H9 (cell line): ENCODE measurements around the gene SF1. TPM values are rescaled to one million over a fixed set of nuclear protein-coding genes. Genes with fewer than 3 reads are reported as not detected.
A peak's percentile ranks its signal among the peaks of the same experiment; 100 is the strongest.

Experiments used
- DNase-seq: peaks from one replicate; pipeline ENCODE4 v3.0.0-alpha.2; 2017
- H2AFZ ChIP-seq: one replicate; pipeline ENCODE4 v1.6.1; 2013; ENCODE audit warnings: mild to moderate bottlenecking, low read length, control low read depth, moderate library complexity
- H2AK5ac ChIP-seq: 2 replicates; pipeline ENCODE4 v1.6.1; 2013; ENCODE audit warnings: low read length, control low read depth, mixed read lengths; ENCODE audit not compliant: insufficient read length
- H2BK120ac ChIP-seq: one replicate; pipeline ENCODE4 v1.6.1; 2013; ENCODE audit warnings: low read depth, mild to moderate bottlenecking, low read length, control low read depth, inconsistent platforms; ENCODE audit not compliant: poor library complexity, severe bottlenecking
- H2BK12ac ChIP-seq: 2 replicates; pipeline ENCODE4 v1.6.1; 2013; ENCODE audit warnings: low read length, control low read depth, mixed read lengths, low read depth; ENCODE audit not compliant: insufficient read length
- H2BK15ac ChIP-seq: 2 replicates; pipeline ENCODE4 v1.6.1; 2013; ENCODE audit warnings: low read depth, low read length, control low read depth
- H2BK20ac ChIP-seq: one replicate; pipeline ENCODE4 v1.6.1; 2013; ENCODE audit warnings: low read depth, mild to moderate bottlenecking, low read length, control low read depth, inconsistent platforms; ENCODE audit not compliant: poor library complexity, severe bottlenecking
- H2BK5ac ChIP-seq: 2 replicates; pipeline ENCODE4 v1.6.1; 2013; ENCODE audit warnings: low read length, control low read depth, mixed read lengths; ENCODE audit not compliant: insufficient read length
- H3K14ac ChIP-seq: 2 replicates; pipeline ENCODE4 v1.6.1; 2013; ENCODE audit warnings: low read length, control low read depth; ENCODE audit not compliant: insufficient read depth
- H3K18ac ChIP-seq: 2 replicates; pipeline ENCODE4 v1.6.1; 2013; ENCODE audit warnings: low read depth, mild to moderate bottlenecking, mixed read lengths, low read length, control low read depth; ENCODE audit not compliant: insufficient read length
- H3K23ac ChIP-seq: 2 replicates; pipeline ENCODE4 v1.6.1; 2013; ENCODE audit warnings: low read length, control low read depth, mixed read lengths, low read depth; ENCODE audit not compliant: insufficient read length
- H3K23me2 ChIP-seq: 2 replicates; pipeline ENCODE4 v1.6.1; 2013; ENCODE audit warnings: low read depth, mild to moderate bottlenecking, mixed read lengths, low read length, control low read depth; ENCODE audit not compliant: insufficient read length, poor library complexity, severe bottlenecking
- H3K27ac ChIP-seq: 2 replicates; pipeline ENCODE4 v1.5.1; 2013; ENCODE audit warnings: low read length, control low read depth, mixed read lengths, low read depth; ENCODE audit not compliant: insufficient read length
- H3K27me3 ChIP-seq: 2 replicates; pipeline ENCODE4 v1.6.1; 2013; ENCODE audit warnings: low read length, control low read depth, inconsistent platforms; ENCODE audit not compliant: insufficient read depth
- H3K4ac ChIP-seq: 2 replicates; pipeline ENCODE4 v1.6.1; 2013; ENCODE audit warnings: low read depth, mild to moderate bottlenecking, control low read depth, inconsistent platforms, low read length, moderate library complexity
- H3K4me1 ChIP-seq: 2 replicates; pipeline ENCODE4 v1.6.1; 2013; ENCODE audit warnings: low read length, control low read depth, inconsistent platforms; ENCODE audit not compliant: insufficient read depth
- H3K4me2 ChIP-seq: 2 replicates; pipeline ENCODE4 v1.6.1; 2013; ENCODE audit warnings: low read length, control low read depth, mixed read lengths; ENCODE audit not compliant: insufficient read length, insufficient read depth
- H3K56ac ChIP-seq: 2 replicates; pipeline ENCODE4 v1.6.1; 2013; ENCODE audit warnings: low read depth, mild to moderate bottlenecking, mixed read lengths, low read length, control low read depth; ENCODE audit not compliant: insufficient read length
- H3K79me1 ChIP-seq: 2 replicates; pipeline ENCODE4 v1.6.1; 2013; ENCODE audit warnings: low read depth, mild to moderate bottlenecking, moderate library complexity, low read length, control low read depth, inconsistent platforms; ENCODE audit not compliant: insufficient read depth, poor library complexity, severe bottlenecking
- H3K79me2 ChIP-seq: 2 replicates; pipeline ENCODE4 v1.6.1; 2013; ENCODE audit warnings: low read length, control low read depth, inconsistent platforms; ENCODE audit not compliant: insufficient read depth
- H3K9ac ChIP-seq: 2 replicates; pipeline ENCODE4 v1.6.1; 2013; ENCODE audit warnings: low read length, control low read depth, mixed read lengths; ENCODE audit not compliant: insufficient read length; ENCODE audit errors: extremely low read depth
- H3K9me3 ChIP-seq: one replicate; pipeline ENCODE4 v1.6.1; 2013; ENCODE audit warnings: low read depth, low read length, inconsistent platforms; ENCODE audit not compliant: control insufficient read depth
- H3T11ph ChIP-seq: one replicate; pipeline ENCODE4 v1.6.1; 2013; ENCODE audit warnings: mild to moderate bottlenecking, low read length, control low read depth, inconsistent platforms
- H4K20me1 ChIP-seq: one replicate; pipeline ENCODE4 v1.6.1; 2013; ENCODE audit not compliant: control insufficient read depth, insufficient read length, insufficient read depth
- H4K5ac ChIP-seq: 2 replicates; pipeline ENCODE4 v1.6.1; 2013; ENCODE audit warnings: low read depth, mild to moderate bottlenecking, mixed read lengths, low read length, control low read depth; ENCODE audit not compliant: insufficient read length
- H4K8ac ChIP-seq: replicated peaks from 2 replicates; pipeline ENCODE4 v1.6.1; 2013; ENCODE audit warnings: low read length, control low read depth, mixed read lengths, low read depth; ENCODE audit not compliant: insufficient read length
- H4K91ac ChIP-seq: 2 replicates; pipeline ENCODE4 v1.6.1; 2013; ENCODE audit warnings: low read depth, mild to moderate bottlenecking, moderate library complexity, mixed read lengths, low read length, control low read depth; ENCODE audit not compliant: insufficient read length
- H3K27ac Mint-ChIP-seq, 3 experiments: 2 replicates in 2 of 3; 3 replicates in 1 of 3; pipeline ENCODE4 v1.8.0; 2020 to 2021; ENCODE audit warnings: mixed read lengths in 3 of 3, mild to moderate bottlenecking in 1 of 3, moderate library complexity in 1 of 3
- H3K27me3 Mint-ChIP-seq: 2 replicates; pipeline ENCODE4 v1.8.0; 2021; ENCODE audit warnings: low read depth, mild to moderate bottlenecking, moderate library complexity, mixed read lengths
- H3K36me3 Mint-ChIP-seq, 3 experiments: 2 replicates in 2 of 3; 3 replicates in 1 of 3; pipeline ENCODE4 v1.8.0; 2020 to 2021; ENCODE audit warnings: low read depth in 3 of 3, mixed read lengths in 3 of 3; ENCODE audit not compliant: insufficient read depth in 1 of 3
- H3K4me1 Mint-ChIP-seq, 2 experiments: 2 replicates each; pipeline ENCODE4 v1.8.0; 2020; ENCODE audit warnings: mixed read lengths in 2 of 2
- H3K4me3 Mint-ChIP-seq, 2 experiments: 2 replicates in 1 of 2; 3 replicates in 1 of 2; pipeline ENCODE4 v1.8.0; 2020 to 2021; ENCODE audit warnings: mild to moderate bottlenecking in 2 of 2, mixed read lengths in 2 of 2, moderate library complexity in 1 of 2
- H3K9me3 Mint-ChIP-seq, 2 experiments: 2 replicates in 1 of 2; 3 replicates in 1 of 2; pipeline ENCODE4 v1.8.0; 2020; ENCODE audit warnings: mild to moderate bottlenecking in 2 of 2, mixed read lengths in 2 of 2, moderate library complexity in 1 of 2
- WGBS: extraction: QIAGEN DNeasy Blood & Tissue Kit; methylation state at CpG from one replicate; pipeline ENCODE4 v1.1.7; 2013; ENCODE audit warnings: missing lambda C conversion rate, low lambda C conversion rate, mixed read lengths; ENCODE audit not compliant: insufficient read length; ENCODE audit errors: extremely low coverage; 5-methylcytosine and 5-hydroxymethylcytosine counted together
- total RNA-seq: library from RNA; stranded (reverse); gene quantifications from 2 replicates; pipeline ENCODE4 v1.2.1, GENCODE V29; 2021
- TF ChIP-seq, protein P1 (sequence below): fragments of 200-600 bp; sonication (generic); conservative IDR thresholded peaks from 3 replicates; pipeline ENCODE4 v1.8.0; 2021; ENCODE audit warnings: antibody characterized with exemption, mild to moderate bottlenecking

Gene SF1
- total RNA-seq, 1 experiment from 2014 or later, result 528 TPM

GRCh38 chr11:64714666-64715065 is 63.7 kb downstream of the SF1 start:
- no peak overlapping the region for H4K8ac ChIP-seq
- no peaks in the 10 kb centered on the region for H3K36me3 Mint-ChIP-seq
- H3K18ac ChIP-seq, result no peak overlapping the region
- no peak overlapping the region for H3K4me2 ChIP-seq
- no peak overlapping the region for H3K56ac ChIP-seq
- TF ChIP-seq, protein P1, sequence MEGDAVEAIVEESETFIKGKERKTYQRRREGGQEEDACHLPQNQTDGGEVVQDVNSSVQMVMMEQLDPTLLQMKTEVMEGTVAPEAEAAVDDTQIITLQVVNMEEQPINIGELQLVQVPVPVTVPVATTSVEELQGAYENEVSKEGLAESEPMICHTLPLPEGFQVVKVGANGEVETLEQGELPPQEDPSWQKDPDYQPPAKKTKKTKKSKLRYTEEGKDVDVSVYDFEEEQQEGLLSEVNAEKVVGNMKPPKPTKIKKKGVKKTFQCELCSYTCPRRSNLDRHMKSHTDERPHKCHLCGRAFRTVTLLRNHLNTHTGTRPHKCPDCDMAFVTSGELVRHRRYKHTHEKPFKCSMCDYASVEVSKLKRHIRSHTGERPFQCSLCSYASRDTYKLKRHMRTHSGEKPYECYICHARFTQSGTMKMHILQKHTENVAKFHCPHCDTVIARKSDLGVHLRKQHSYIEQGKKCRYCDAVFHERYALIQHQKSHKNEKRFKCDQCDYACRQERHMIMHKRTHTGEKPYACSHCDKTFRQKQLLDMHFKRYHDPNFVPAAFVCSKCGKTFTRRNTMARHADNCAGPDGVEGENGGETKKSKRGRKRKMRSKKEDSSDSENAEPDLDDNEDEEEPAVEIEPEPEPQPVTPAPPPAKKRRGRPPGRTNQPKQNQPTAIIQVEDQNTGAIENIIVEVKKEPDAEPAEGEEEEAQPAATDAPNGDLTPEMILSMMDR, result no peak
- peak overlapping the region in 1 of 3 experiments; percentile 9; a peak in 1 of 7 replicates for H3K27ac Mint-ChIP-seq
- peaks cover 11% of the 10 kb centered on the region; the same call in 1 of the 2 replicates for H3K4me1 ChIP-seq
- H3K27me3 ChIP-seq, result peaks cover 9% of the 10 kb centered on the region; the same call in 1 of the 2 replicates
- H3K9ac ChIP-seq, result no peak overlapping the region
- no peak overlapping the region for H3K23ac ChIP-seq
- no peak for DNase-seq
- no peak overlapping the region for H2AFZ ChIP-seq
- H2AK5ac ChIP-seq, result no peak overlapping the region
- H3K27ac ChIP-seq, result no peak overlapping the region
- no peak overlapping the region for H4K5ac ChIP-seq
- H4K91ac ChIP-seq, result no peak overlapping the region
- H3T11ph ChIP-seq, result no peak overlapping the region
- no peaks in the 10 kb centered on the region for H3K79me2 ChIP-seq
- H2BK15ac ChIP-seq, result no peak overlapping the region
- H3K9me3 ChIP-seq, result no peaks in the 10 kb centered on the region
- H3K23me2 ChIP-seq, result peaks cover 6% of the 10 kb centered on the region
- no peak overlapping the region for H3K14ac ChIP-seq
- H3K4me1 Mint-ChIP-seq, result peaks cover 20 to 61% of the 10 kb centered on the region in 2 experiments
- no peak overlapping the region for H2BK5ac ChIP-seq
- no peaks in the 10 kb centered on the region for H3K79me1 ChIP-seq
- H2BK20ac ChIP-seq, result no peak overlapping the region
- H3K4ac ChIP-seq, result no peak overlapping the region
- no peaks in the 10 kb centered on the region for H4K20me1 ChIP-seq
- H2BK120ac ChIP-seq, result no peak overlapping the region
- H3K4me3 Mint-ChIP-seq, result peak overlapping the region in 1 of 2 experiments; percentile 79; a peak in 3 of 5 replicates
- WGBS, result no CpG with 5 or more reads among the region's 5 CpGs
- H3K27me3 Mint-ChIP-seq, result peaks cover 92% of the 10 kb centered on the region
- H3K9me3 Mint-ChIP-seq, result no peaks in the 10 kb centered on the region; a peak in 2 of 5 replicates
- no peak overlapping the region for H2BK12ac ChIP-seq

Other genes starting within 250 kb of the SF1 start
- not detected in 2 replicates for gene SLC22A11, start 222.6 kb downstream of the SF1 start, total RNA-seq
- not detected in 2 replicates for gene SLC22A12, start 187.3 kb downstream of the SF1 start, total RNA-seq
- 3.9 and 4.8 TPM in 2 replicates for gene NRXN2, start 55.3 kb downstream of the SF1 start, total RNA-seq
- 24.0 and 26.9 TPM in 2 replicates for gene RASGRP2, start 34.4 kb downstream of the SF1 start, total RNA-seq
- gene PYGM, start 18.6 kb downstream of the SF1 start, total RNA-seq, result 3.6 TPM in 2 replicates
- 21.6 and 24.7 TPM in 2 replicates for gene MAP4K2, start 24.7 kb upstream of the SF1 start, total RNA-seq
- gene MEN1, start 32.0 kb upstream of the SF1 start, total RNA-seq, result 49.9 and 50.0 TPM in 2 replicates
- 24.2 and 24.9 TPM in 2 replicates for gene CDC42BPG, start 66.1 kb upstream of the SF1 start, total RNA-seq
- 29.1 and 31.0 TPM in 2 replicates for gene EHD1, start 100.1 kb upstream of the SF1 start, total RNA-seq
- gene ATG2A, start 138.7 kb upstream of the SF1 start, total RNA-seq, result 21.3 and 22.1 TPM in 2 replicates
- 5.0 and 6.3 TPM in 2 replicates for gene PPP2R5B, start 146.1 kb upstream of the SF1 start, total RNA-seq
- 1.3 and 2.1 TPM in 2 replicates for gene GPHA2, start 157.4 kb upstream of the SF1 start, total RNA-seq
- not detected in 2 replicates for gene MAJIN, start 193.6 kb upstream of the SF1 start, total RNA-seq
- 0.72 and 1.0 TPM in 2 replicates for gene BATF2, start 218.4 kb upstream of the SF1 start, total RNA-seq
- gene ARL2, start 235.6 kb upstream of the SF1 start, total RNA-seq, result 200 and 203 TPM in 2 replicates
- 24.3 and 25.7 TPM in 2 replicates for gene SNX15, start 248.9 kb upstream of the SF1 start, total RNA-seq